Measurements from ENCODE around the gene GNMT. TPM values are rescaled to one million over a fixed set of nuclear protein-coding genes. Genes with fewer than 3 reads are reported as not detected.
"Not testable (repeated sequence)": the region's sequence is repeated elsewhere in the genome, so short reads cannot be mapped to it uniquely, and the experiment has no call there.

GNMT gene
- total RNA-seq, 4 donors from 2014 or later: 0.76 TPM; not detected in 3

DNA sequence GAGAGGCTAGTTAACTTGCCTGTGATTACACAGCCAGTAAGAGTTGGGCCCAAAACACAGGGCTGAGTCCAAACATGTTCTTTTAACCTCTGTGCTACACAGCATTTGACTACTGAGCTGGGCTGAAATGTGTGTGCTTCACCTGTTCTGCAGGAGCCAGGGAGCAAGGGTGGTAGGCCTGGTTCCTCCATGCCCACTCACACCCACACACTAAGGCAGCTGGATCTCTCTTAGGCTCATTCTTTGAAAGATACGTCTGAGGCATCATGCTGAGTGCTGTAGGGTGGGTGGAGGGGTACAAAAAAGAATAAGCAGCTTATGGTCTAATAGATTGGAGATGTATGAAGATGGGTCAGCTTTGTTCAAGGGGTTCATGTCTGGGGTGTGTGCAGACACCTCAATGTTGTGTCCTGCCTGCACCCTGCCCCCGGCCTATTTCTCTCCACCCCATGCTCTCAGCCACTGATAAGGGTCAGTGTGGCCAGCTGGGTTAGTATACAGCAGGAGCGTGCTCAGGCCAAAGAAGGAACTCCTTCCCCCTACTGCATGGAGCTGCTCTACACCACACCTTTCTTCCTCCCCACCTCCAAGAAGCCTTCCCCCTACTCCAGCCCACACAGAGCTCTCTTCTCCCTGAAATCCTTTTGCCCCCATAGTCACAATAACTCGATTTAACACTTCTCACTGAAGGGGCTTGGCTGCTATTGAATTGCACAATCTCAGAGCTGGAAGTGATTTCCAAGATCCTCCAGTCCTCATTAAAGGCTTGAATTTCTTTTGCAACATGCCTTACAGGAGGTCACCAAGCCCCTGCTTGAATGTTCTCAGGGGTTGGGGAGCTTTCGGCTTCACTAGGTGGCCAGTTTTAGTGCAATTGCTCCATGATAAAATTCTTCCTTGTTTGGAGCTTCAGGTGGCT is 27.2 kb downstream of the GNMT start:
- peaks cover 0 to 42% (median 9%) of the 10 kb centered on the region in 3 donors for H3K36me3 ChIP-seq
- no peak for DNase-seq
- TF ChIP-seq POLR2A (IDR thresholded peaks at IDR 0.05): no peak
- TF ChIP-seq, protein P1, sequence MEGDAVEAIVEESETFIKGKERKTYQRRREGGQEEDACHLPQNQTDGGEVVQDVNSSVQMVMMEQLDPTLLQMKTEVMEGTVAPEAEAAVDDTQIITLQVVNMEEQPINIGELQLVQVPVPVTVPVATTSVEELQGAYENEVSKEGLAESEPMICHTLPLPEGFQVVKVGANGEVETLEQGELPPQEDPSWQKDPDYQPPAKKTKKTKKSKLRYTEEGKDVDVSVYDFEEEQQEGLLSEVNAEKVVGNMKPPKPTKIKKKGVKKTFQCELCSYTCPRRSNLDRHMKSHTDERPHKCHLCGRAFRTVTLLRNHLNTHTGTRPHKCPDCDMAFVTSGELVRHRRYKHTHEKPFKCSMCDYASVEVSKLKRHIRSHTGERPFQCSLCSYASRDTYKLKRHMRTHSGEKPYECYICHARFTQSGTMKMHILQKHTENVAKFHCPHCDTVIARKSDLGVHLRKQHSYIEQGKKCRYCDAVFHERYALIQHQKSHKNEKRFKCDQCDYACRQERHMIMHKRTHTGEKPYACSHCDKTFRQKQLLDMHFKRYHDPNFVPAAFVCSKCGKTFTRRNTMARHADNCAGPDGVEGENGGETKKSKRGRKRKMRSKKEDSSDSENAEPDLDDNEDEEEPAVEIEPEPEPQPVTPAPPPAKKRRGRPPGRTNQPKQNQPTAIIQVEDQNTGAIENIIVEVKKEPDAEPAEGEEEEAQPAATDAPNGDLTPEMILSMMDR (IDR thresholded peaks at IDR 0.05): no peak
- H3K9me3 ChIP-seq: no peaks in the 10 kb centered on the region
- peaks cover 24 to 52% (median 27%) of the 10 kb centered on the region in 3 donors for H3K4me1 ChIP-seq
- H3K27me3 ChIP-seq: no peaks in the 10 kb centered on the region
- 79 to 80% methylated on average over 5 of the region's 5 CpGs for WGBS, 2 donors
- intact Hi-C loops (cut with DNase I): no loop called here
- no peak overlapping the region for H3K27ac ChIP-seq
- no peak overlapping the region for H3K4me3 ChIP-seq

GRCh38 chr6:42988486-42989020 is 28.0 kb downstream of the GNMT start:
- TF ChIP-seq POLR2A (IDR thresholded peaks at IDR 0.05): no peak
- TF ChIP-seq, protein P1 (IDR thresholded peaks at IDR 0.05): no peak
- no peaks in the 10 kb centered on the region for H3K27me3 ChIP-seq
- H3K4me3 ChIP-seq: no peak overlapping the region
- peaks cover 0 to 50% (median 9%) of the 10 kb centered on the region in 3 donors for H3K36me3 ChIP-seq
- intact Hi-C loops (cut with DNase I): no loop called here
- peaks cover 19 to 48% (median 23%) of the 10 kb centered on the region in 3 donors for H3K4me1 ChIP-seq
- no peak for DNase-seq
- WGBS, 2 donors: 67% methylated on average over 1 of the region's 1 CpG; no CpG with 5 or more reads in 1 of the 2 donors
- no peak overlapping the region for H3K27ac ChIP-seq
- H3K9me3 ChIP-seq: no peaks in the 10 kb centered on the region

DNA sequence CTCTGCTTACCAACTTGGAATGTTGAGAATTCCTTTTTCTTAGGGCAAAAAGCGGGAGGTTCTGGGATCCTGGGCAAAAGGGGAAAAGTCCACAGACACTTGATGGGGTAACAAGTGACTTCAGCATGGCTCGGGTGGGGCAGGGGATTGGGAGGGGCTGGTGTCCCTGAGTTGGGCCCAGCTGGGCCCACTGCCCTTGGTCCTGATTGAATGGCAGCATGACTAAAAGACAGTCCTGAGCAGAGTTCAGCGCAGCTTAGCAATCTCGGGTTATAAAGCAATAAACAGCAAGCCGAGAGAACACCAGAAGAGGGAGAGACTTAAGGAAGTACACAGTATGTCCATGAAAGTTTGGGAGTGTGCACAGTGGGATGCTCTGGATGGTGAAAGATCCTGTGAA is 29.4 kb downstream of the GNMT start:
- no peak for DNase-seq
- 84 to 90% methylated on average over 4 to 5 of the region's 5 CpGs for WGBS, 2 donors
- no peaks in the 10 kb centered on the region for H3K9me3 ChIP-seq
- H3K36me3 ChIP-seq: peaks cover 0 to 58% (median 9%) of the 10 kb centered on the region in 3 donors
- peaks cover 16 to 43% (median 21%) of the 10 kb centered on the region in 3 donors for H3K4me1 ChIP-seq
- TF ChIP-seq, protein P1 (IDR thresholded peaks at IDR 0.05): no peak
- no peak for TF ChIP-seq POLR2A (IDR thresholded peaks at IDR 0.05)
- H3K4me3 ChIP-seq: no peak overlapping the region
- intact Hi-C loops (cut with DNase I): no loop called here
- no peak overlapping the region for H3K27ac ChIP-seq
- H3K27me3 ChIP-seq: no peaks in the 10 kb centered on the region

GRCh38 chr6:42993445-42993844 is 32.9 kb downstream of the GNMT start:
- TF ChIP-seq, protein P1 (IDR thresholded peaks at IDR 0.05): no peak
- TF ChIP-seq POLR2A (IDR thresholded peaks at IDR 0.05): no peak
- H3K27ac ChIP-seq: no peak overlapping the region
- no peaks in the 10 kb centered on the region for H3K27me3 ChIP-seq
- intact Hi-C loops (cut with DNase I): no loop called here
- no peaks in the 10 kb centered on the region for H3K9me3 ChIP-seq
- DNase-seq: no peak
- 78 to 91% methylated on average over 2 of the region's 2 CpGs for WGBS, 2 donors
- peaks cover 0 to 58% (median 9%) of the 10 kb centered on the region in 3 donors for H3K36me3 ChIP-seq
- H3K4me3 ChIP-seq: no peak overlapping the region
- H3K4me1 ChIP-seq: peaks cover 0 to 8% (median 0%) of the 10 kb centered on the region in 3 donors

DNA sequence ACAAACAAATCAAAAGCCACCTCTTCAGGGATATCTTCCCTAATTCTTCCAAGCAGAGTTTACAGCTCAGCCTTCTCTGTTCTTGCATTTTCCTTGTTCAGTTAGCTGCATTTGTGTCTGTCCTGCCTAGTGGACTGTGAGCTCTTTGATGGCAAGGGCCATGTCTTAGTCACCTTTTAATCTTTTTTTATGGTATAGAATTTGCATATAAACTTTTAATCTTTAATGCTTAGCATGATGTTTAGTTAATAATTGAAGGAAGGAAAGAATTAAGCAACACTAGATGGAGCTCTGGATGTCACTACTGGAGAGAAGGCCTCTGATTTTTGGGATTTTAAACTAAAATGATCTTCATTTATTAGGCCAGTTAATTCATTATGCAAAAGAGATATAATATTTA is 36.0 kb downstream of the GNMT start:
- DNase-seq: no peak
- TF ChIP-seq POLR2A (IDR thresholded peaks at IDR 0.05): no peak
- TF ChIP-seq, protein P1 (IDR thresholded peaks at IDR 0.05): no peak
- intact Hi-C loops (cut with DNase I): no loop called here
- H3K4me1 ChIP-seq: no peaks in the 10 kb centered on the region
- peaks cover 0 to 38% (median 0%) of the 10 kb centered on the region in 3 donors for H3K36me3 ChIP-seq
- H3K27me3 ChIP-seq: no peaks in the 10 kb centered on the region
- H3K27ac ChIP-seq: no peak overlapping the region
- H3K9me3 ChIP-seq: no peaks in the 10 kb centered on the region
- H3K4me3 ChIP-seq: no peak overlapping the region

DNA sequence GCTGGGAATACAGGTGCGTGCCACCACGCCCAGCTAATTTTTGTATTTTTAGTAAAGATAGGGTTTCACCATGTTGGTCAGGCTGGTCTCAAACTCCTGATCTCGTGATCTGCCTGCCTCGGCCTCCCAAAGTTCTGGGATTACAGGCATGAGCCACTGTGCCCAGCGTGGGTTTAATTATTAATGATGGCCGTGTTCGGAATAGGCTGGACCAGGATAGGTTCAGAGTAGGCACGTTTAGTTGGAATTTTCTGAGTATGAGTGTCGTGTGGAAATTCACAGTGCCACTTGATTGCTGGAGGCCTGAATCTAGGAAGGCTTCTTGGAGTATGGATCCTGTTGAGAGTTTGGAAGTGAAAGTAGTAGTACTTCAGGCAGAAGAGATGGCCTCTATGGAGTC is 37.7 kb downstream of the GNMT start:
- DNase-seq; H3K4me3 ChIP-seq; H3K4me1 ChIP-seq; H3K27me3 ChIP-seq; H3K9me3 ChIP-seq; intact Hi-C loops (cut with DNase I); H3K27ac ChIP-seq: not testable (repeated sequence)
- peaks cover 0 to 38% (median 0%) of the 10 kb centered on the region in 3 donors for H3K36me3 ChIP-seq
- 88 to 95% methylated on average over 4 to 8 of the region's 9 CpGs for WGBS, 2 donors

Measured in esophagus squamous epithelium (tissue), 5 donors.